Spleen (tissue), 7 donors: ENCODE measurements around the gene ST3GAL2.

Experiments
- CTCF ChIP-seq, 11 experiments: fragments of 200-600 bp in 7 of 11; fragments of 450-650 bp in 4 of 11; sonication (generic) in 4 of 11; IDR thresholded peaks in 8 of 11; conservative IDR thresholded peaks in 3 of 11; 1 replicate in 7 of 11; 2 replicates in 4 of 11; pipeline versions ENCODE4 v1.4.0 to v1.8.0; 2016 to 2021; ENCODE audit warnings: antibody characterized with exemption in 11 of 11, inconsistent platforms in 4 of 11, mild to moderate bottlenecking in 1 of 11
- POLR2A ChIP-seq, 3 donors: fragments of 450-650 bp; IDR thresholded peaks; one replicate each; pipeline ENCODE4 v1.5.1; 2017; ENCODE audit warnings: antibody characterized with exemption in 3 of 3, mild to moderate bottlenecking in 1 of 3
- donor health status: DM: no; HTN: no; CAD: no; lungs with moderate emphysema.
- donor health status: DM: no; HTN: no; CAD: no.
- donor health status: DM: no; HTN: no; CAD: no.

GRCh38 chr16:70370924-70371323 lies 68.0 kb downstream of the ST3GAL2 start:
- TF ChIP-seq POLR2A (IDR thresholded peaks at IDR 0.05) (no peak), CTCF (IDR thresholded peaks at IDR 0.05 in 8 of 11, conservative IDR thresholded peaks at IDR 0.05 in 3 of 11) (no peak)
